Esophagus (tissue), 2 donors: ENCODE results near the gene HMSD. TPM values are rescaled to one million over a fixed set of nuclear protein-coding genes. Genes with fewer than 3 reads are reported as not detected.
"Not testable (repeated sequence)": the region's sequence is repeated elsewhere in the genome, so short reads cannot be mapped to it uniquely, and the experiment has no call there.

ENCODE experiments used
- H3K27ac ChIP-seq, 2 donors: one replicate each; pipeline ENCODE4 v1.5.1; 2013; ENCODE audit warnings: low read depth in 2 of 2, mild to moderate bottlenecking in 2 of 2, inconsistent platforms in 1 of 2, low read length in 1 of 2, moderate library complexity in 1 of 2
- H3K27me3 ChIP-seq, 2 donors: one replicate each; pipeline ENCODE4 v1.6.1; 2013; ENCODE audit warnings: low read length in 2 of 2, control low read depth in 1 of 2, mild to moderate bottlenecking in 1 of 2; ENCODE audit not compliant: insufficient read depth in 2 of 2, control insufficient read depth in 1 of 2
- H3K36me3 ChIP-seq, 2 donors: one replicate each; pipeline ENCODE4 v1.6.1; 2013; ENCODE audit warnings: low read length in 1 of 2; ENCODE audit not compliant: control insufficient read depth in 2 of 2, insufficient read depth in 2 of 2
- H3K4me1 ChIP-seq, 2 donors: one replicate each; pipeline ENCODE4 v1.6.1; 2013; ENCODE audit warnings: low read length in 1 of 2; ENCODE audit not compliant: control insufficient read depth in 2 of 2, insufficient read depth in 2 of 2
- H3K4me3 ChIP-seq, 2 donors: one replicate each; pipeline ENCODE4 v1.5.1; 2013; ENCODE audit warnings: low read length in 2 of 2, mild to moderate bottlenecking in 2 of 2, low read depth in 1 of 2, moderate library complexity in 1 of 2
- H3K9me3 ChIP-seq, 2 donors: one replicate each; pipeline ENCODE4 v1.6.1; 2013; ENCODE audit warnings: mild to moderate bottlenecking in 2 of 2, low read depth in 1 of 2, low read length in 1 of 2, moderate library complexity in 1 of 2; ENCODE audit not compliant: control insufficient read depth in 2 of 2, insufficient read depth in 1 of 2
- WGBS, 2 donors: extraction: QIAGEN DNeasy Blood & Tissue Kit; methylation state at CpG; one replicate each; pipeline ENCODE4 v1.1.7; 2013; 5-methylcytosine and 5-hydroxymethylcytosine counted together
- polyA plus RNA-seq, 2 donors: library from polyadenylated mRNA; stranded (reverse); fragments of 200-250 nt; gene quantifications; one replicate each; pipeline ENCODE4 v1.2.3, GENCODE V29; 2013
- donor health status: healthy with polysubstance abuse.
- donor health status: Bipolar disorder and iron deficiency.

Gene HMSD
- polyA plus RNA-seq, 2 donors, result 0.26 to 0.55 TPM

GRCh38 chr18:63922049-63922448, 27.1 kb upstream of the HMSD start:
- WGBS, 2 donors, result 87 to 88% methylated on average over 2 of the region's 2 CpGs

DNA sequence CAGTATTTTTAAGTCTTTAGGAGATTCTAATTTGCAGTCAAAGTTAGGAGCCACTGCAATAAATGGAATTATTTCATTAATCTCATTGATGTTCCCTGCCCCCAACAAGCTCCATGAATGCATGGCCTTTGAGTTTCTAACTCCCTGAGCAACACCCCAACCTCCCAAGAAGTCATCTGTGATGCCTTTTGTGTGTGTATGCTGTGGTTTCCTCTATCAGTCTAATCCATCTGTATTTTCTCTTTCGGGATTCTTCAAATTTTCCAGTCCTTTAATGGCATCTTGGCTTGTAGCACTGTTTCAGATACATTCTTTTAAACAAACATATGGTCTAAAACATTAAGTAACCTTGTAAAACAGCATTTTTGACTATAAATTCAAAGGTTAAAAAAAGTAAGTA, 24.6 kb upstream of the HMSD start:
- no peak overlapping the region for H3K27ac ChIP-seq
- no peaks in the 10 kb centered on the region for H3K27me3 ChIP-seq
- H3K9me3 ChIP-seq, result no peaks in the 10 kb centered on the region
- WGBS, 2 donors, result 63 to 72% methylated on average over 1 of the region's 1 CpG
- H3K4me3 ChIP-seq, result no peak overlapping the region
- no peaks in the 10 kb centered on the region for H3K4me1 ChIP-seq
- no peaks in the 10 kb centered on the region for H3K36me3 ChIP-seq

More at GRCh38 chr18:63922049-63922448, 27.1 kb upstream of the HMSD start:
- H3K27me3 ChIP-seq, result no peaks in the 10 kb centered on the region
- H3K4me1 ChIP-seq, result no peaks in the 10 kb centered on the region
- H3K27ac ChIP-seq, result no peak overlapping the region
- H3K9me3 ChIP-seq, result no peaks in the 10 kb centered on the region
- no peak overlapping the region for H3K4me3 ChIP-seq
- H3K36me3 ChIP-seq, result no peaks in the 10 kb centered on the region

- Histone ChIP-seq H3K9me3 (no peaks in the 10 kb centered on the region), H3K36me3 (no peaks in the 10 kb centered on the region), H3K27me3 (no peaks in the 10 kb centered on the region), H3K4me3 (no peak overlapping the region), H3K4me1 (no peaks in the 10 kb centered on the region), H3K27ac (no peak overlapping the region)
- WGBS, 2 donors, result 71 to 79% methylated on average over 8 of the region's 8 CpGs
Measured at GRCh38 chr18:63928331-63928730, 20.8 kb upstream of the HMSD start.

- not testable (repeated sequence) for H3K36me3 ChIP-seq, H3K4me1 ChIP-seq, H3K27me3 ChIP-seq, H3K27ac ChIP-seq, H3K9me3 ChIP-seq, H3K4me3 ChIP-seq
Measured at GRCh38 chr18:63929369-63929768, 19.7 kb upstream of the HMSD start.

- Histone ChIP-seq H3K27me3 (no peaks in the 10 kb centered on the region), H3K4me3 (no peak overlapping the region), H3K9me3 (no peaks in the 10 kb centered on the region), H3K4me1 (no peaks in the 10 kb centered on the region), H3K36me3 (no peaks in the 10 kb centered on the region), H3K27ac (no peak overlapping the region)
- WGBS, 2 donors, result 86 to 91% methylated on average over 3 of the region's 3 CpGs
Measured at GRCh38 chr18:63930773-63931354, 18.2 kb upstream of the HMSD start.

DNA sequence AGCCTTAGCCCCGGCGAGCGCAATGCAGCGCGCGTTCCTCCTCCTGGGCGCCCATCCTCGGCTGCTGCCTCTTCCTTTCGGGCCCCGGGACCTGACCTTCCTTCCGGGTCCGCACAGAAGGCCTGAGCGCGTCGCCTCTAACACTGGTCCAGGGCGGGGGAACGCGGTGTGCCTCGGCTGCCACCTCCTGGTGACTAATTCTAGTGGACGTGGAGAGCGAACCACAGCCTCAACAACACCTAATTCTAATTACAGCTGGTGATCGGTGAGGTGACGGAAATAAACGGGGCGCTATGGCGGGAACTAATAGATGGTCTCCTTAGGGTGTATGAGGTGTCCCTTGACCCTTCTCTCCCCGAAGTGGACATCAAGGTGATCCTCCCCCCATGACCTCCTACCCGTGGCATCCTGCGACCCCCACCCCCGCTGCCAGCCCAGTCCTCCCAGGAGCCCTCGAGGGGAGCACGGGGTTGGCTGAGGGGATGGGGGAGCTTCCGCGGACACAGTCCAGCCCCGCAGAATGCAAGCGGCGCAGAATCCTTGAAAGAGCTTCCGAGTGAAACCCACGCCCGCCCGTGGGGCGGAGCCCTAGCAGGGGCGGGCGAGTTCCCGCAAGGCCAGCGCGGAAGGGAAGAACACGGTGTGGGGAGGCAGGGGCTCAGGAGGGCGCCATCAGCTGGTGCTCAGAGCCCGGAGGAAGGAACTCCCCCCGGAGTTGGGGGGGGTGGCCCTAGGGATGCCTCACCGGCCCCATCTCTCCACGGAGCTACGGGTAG, 12.8 kb upstream of the HMSD start:
- Histone ChIP-seq H3K36me3 (no peaks in the 10 kb centered on the region), H3K9me3 (no peaks in the 10 kb centered on the region), H3K27me3 (no peaks in the 10 kb centered on the region), H3K27ac (peak overlapping the region in 1 of 2 donors; percentile 15), H3K4me1 (peaks cover 0 to 2% of the 10 kb centered on the region in 2 donors), H3K4me3 (peak overlapping the region; percentile 51 to 65)
- WGBS, 2 donors, result 1 to 2% methylated on average over 48 to 54 of the region's 54 CpGs

GRCh38 chr18:63936932-63937393, 12.1 kb upstream of the HMSD start:
- Histone ChIP-seq H3K27ac (no peak overlapping the region), H3K36me3 (no peaks in the 10 kb centered on the region), H3K4me1 (peaks cover 0 to 2% of the 10 kb centered on the region in 2 donors), H3K4me3 (peak overlapping the region; percentile 51 to 65), H3K27me3 (no peaks in the 10 kb centered on the region), H3K9me3 (no peaks in the 10 kb centered on the region)
- WGBS, 2 donors, result 34 to 52% methylated on average over 19 of the region's 19 CpGs

- Histone ChIP-seq H3K4me1 (peaks cover 0 to 2% of the 10 kb centered on the region in 2 donors), H3K4me3 (no peak overlapping the region), H3K36me3 (no peaks in the 10 kb centered on the region), H3K27me3 (no peaks in the 10 kb centered on the region), H3K27ac (no peak overlapping the region), H3K9me3 (no peaks in the 10 kb centered on the region)
- 95 to 97% methylated on average over 8 of the region's 8 CpGs for WGBS, 2 donors
Measured at GRCh38 chr18:63940008-63940407, 9.1 kb upstream of the HMSD start.

DNA sequence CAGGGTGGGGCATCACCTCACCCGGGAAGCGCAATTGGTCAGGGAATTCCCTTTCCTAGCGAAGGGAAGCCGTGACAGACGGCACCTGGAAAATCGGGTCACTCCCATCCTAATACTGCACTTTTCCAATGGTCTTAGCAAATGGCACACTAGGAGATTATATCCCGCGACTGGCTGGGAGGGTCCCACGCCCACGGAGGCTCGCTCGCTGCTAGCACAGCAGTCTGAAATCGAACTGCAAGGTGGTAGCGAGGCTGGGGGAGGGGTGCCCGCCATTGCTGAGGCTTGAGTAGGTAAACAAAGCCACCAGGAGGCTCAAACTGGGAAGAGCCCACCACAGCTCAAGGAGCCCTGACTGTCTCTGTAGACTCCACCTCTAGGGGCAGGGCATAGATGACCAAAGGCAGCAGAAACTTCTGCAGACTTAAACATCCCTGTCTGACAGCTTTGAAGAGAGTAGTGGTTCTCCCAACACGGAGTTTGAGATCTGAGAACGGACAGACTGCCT, 8.5 kb upstream of the HMSD start:
- H3K9me3 ChIP-seq, H3K36me3 ChIP-seq, H3K4me3 ChIP-seq, H3K27ac ChIP-seq, H3K4me1 ChIP-seq, H3K27me3 ChIP-seq: not testable (repeated sequence)
- 82 to 84% methylated on average over 17 of the region's 17 CpGs for WGBS, 2 donors
